Fibroblast of lung (primary cell): ENCODE results near the gene VAV2. TPM values are rescaled to one million over a fixed set of nuclear protein-coding genes. Genes with fewer than 3 reads are reported as not detected.

Source experiments
- DNase-seq, 2 donors: peaks; one replicate each; pipeline versions ENCODE4 v3.0.0 to v3.0.0-alpha.2; 2010; ENCODE audit warnings: low read depth in 2 of 2
- H2AFZ ChIP-seq: 2 replicates; pipeline ENCODE4 v1.5.1; 2012; ENCODE audit warnings: low read length, control low read depth, inconsistent platforms
- H3K27ac ChIP-seq: 2 replicates; pipeline ENCODE4 v1.5.1; 2011; ENCODE audit warnings: low read length, control low read depth; ENCODE audit not compliant: insufficient read depth
- H3K27me3 ChIP-seq: 2 replicates; pipeline ENCODE4 v1.5.1; 2011; ENCODE audit warnings: mild to moderate bottlenecking, low read length; ENCODE audit not compliant: control insufficient read depth, insufficient read depth
- H3K36me3 ChIP-seq: 2 replicates; pipeline ENCODE4 v1.5.1; 2011; ENCODE audit warnings: low read length; ENCODE audit not compliant: control insufficient read depth, insufficient read depth
- H3K4me1 ChIP-seq: 2 replicates; pipeline ENCODE4 v1.5.1; 2011; ENCODE audit warnings: low read length; ENCODE audit not compliant: control insufficient read depth, insufficient read depth; ENCODE audit errors: extremely low read depth
- H3K4me2 ChIP-seq: 2 replicates; pipeline ENCODE4 v1.5.1; 2011; ENCODE audit warnings: low read length, control low read depth; ENCODE audit not compliant: insufficient read depth; ENCODE audit errors: extremely low read depth
- H3K4me3 ChIP-seq, 4 experiments: fragments of 200-600 bp in 1 of 4; sonication (generic) in 1 of 4; replicated peaks in 1 of 4; 2 replicates each; pipeline ENCODE4 v1.5.1; 2011 to 2016; ENCODE audit warnings: low read length in 4 of 4, low read depth in 3 of 4, mild to moderate bottlenecking in 3 of 4, control low read depth in 2 of 4, inconsistent platforms in 1 of 4, mixed read lengths in 1 of 4; ENCODE audit not compliant: insufficient read depth in 1 of 4; ENCODE audit errors: control extremely low read depth in 1 of 4
- H3K79me2 ChIP-seq: 2 replicates; pipeline ENCODE4 v1.5.1; 2012; ENCODE audit warnings: mild to moderate bottlenecking, low read length, inconsistent platforms; ENCODE audit not compliant: control insufficient read depth, insufficient read depth
- H3K9ac ChIP-seq: 2 replicates; pipeline ENCODE4 v1.5.1; 2011; ENCODE audit warnings: mild to moderate bottlenecking, low read length, control low read depth; ENCODE audit not compliant: insufficient read depth
- H3K9me3 ChIP-seq: 2 replicates; pipeline ENCODE4 v1.5.1; 2012; ENCODE audit warnings: low read depth, low read length; ENCODE audit not compliant: control insufficient read depth, insufficient read depth
- H4K20me1 ChIP-seq: 2 replicates; pipeline ENCODE4 v1.5.1; 2011; ENCODE audit warnings: low read length; ENCODE audit not compliant: control insufficient read depth, insufficient read depth; ENCODE audit errors: extremely low read depth
- EZH2 ChIP-seq: IDR thresholded peaks from 2 replicates; pipeline ENCODE4 v1.5.1; 2012; ENCODE audit warnings: low read length, control low read depth, mild to moderate bottlenecking; ENCODE audit errors: missing control alignments
- polyA plus RNA-seq, 2 donors: library from polyadenylated mRNA; depleted of rRNA in 1 of 2; stranded (reverse) in 1 of 2; unstranded in 1 of 2; fragments of >200 nt; gene quantifications; 2 replicates each; pipeline ENCODE4 v1.2.1, GENCODE V29; 2011 to 2012; ENCODE audit warnings: missing spikeins in 1 of 2
- total RNA-seq: library from RNA; depleted of rRNA; stranded (reverse); fragments of >200 nt; gene quantifications from 2 replicates; pipeline ENCODE4 v1.2.1, GENCODE V29; 2014
- TF ChIP-seq, protein P1 (sequence below), 2 donors: IDR thresholded peaks in 1 of 2; conservative IDR thresholded peaks in 1 of 2; 1 replicate in 1 of 2; 2 replicates in 1 of 2; pipeline ENCODE4 v1.5.1; 2011 to 2012; ENCODE audit warnings: low read length in 2 of 2, control low read depth in 1 of 2, inconsistent platforms in 1 of 2, low read depth in 1 of 2, mild to moderate bottlenecking in 1 of 2

Gene VAV2
- total and polyA plus RNA-seq, 2 donors (not counting 1 experiment from before 2014, with no cell fraction given), result 13.7 to 17.7 TPM

DNA sequence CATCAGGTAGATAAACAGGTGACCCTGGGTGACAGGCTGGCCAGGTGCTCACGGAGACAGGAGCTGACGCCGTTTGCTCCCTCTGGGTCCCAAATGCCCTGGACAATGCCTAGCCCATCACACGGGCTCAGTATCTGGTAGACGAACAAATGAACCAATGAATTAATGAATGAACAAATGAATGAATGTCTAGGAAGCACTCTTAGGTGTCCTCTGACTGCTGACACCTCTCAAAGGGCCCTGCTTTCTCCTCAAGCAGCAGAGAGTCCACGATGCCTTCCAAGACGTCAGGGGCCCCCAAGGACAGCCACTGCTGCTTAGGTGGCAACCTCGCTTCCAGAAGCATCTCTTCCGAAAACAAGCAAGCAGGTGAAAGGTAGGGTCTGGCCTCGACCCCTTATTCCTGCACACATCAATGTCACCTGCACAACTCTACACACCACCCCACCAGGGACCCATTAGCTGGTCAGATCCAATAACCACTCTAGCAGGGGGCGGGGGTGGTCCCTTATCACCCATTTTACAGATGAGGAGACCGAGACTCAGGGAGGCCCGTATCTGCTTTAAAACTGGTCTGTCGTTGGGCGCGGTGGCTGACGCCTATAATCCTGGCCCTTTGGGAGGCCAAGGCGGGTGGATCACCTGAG lies 45.2 kb downstream of the VAV2 start:
- TF ChIP-seq, protein P1, sequence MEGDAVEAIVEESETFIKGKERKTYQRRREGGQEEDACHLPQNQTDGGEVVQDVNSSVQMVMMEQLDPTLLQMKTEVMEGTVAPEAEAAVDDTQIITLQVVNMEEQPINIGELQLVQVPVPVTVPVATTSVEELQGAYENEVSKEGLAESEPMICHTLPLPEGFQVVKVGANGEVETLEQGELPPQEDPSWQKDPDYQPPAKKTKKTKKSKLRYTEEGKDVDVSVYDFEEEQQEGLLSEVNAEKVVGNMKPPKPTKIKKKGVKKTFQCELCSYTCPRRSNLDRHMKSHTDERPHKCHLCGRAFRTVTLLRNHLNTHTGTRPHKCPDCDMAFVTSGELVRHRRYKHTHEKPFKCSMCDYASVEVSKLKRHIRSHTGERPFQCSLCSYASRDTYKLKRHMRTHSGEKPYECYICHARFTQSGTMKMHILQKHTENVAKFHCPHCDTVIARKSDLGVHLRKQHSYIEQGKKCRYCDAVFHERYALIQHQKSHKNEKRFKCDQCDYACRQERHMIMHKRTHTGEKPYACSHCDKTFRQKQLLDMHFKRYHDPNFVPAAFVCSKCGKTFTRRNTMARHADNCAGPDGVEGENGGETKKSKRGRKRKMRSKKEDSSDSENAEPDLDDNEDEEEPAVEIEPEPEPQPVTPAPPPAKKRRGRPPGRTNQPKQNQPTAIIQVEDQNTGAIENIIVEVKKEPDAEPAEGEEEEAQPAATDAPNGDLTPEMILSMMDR (conservative IDR thresholded peaks at IDR 0.05 in 1 of 2, IDR thresholded peaks at IDR 0.05 in 1 of 2; ENCODE audit: low read depth in 1 of 2, low read length in 2 of 2), result no peak
- no peak for TF ChIP-seq EZH2
- Histone ChIP-seq H3K9me3 (no peaks in the 10 kb centered on the region), H3K27me3 (no peaks in the 10 kb centered on the region), H3K79me2 (peaks cover 38% of the 10 kb centered on the region), H2AFZ (no peak overlapping the region), H4K20me1 (no peaks in the 10 kb centered on the region), H3K4me1 (peaks cover 13% of the 10 kb centered on the region), H3K4me3 (no peak overlapping the region), H3K4me2 (no peak overlapping the region), H3K36me3 (no peaks in the 10 kb centered on the region), H3K9ac (no peak overlapping the region), H3K27ac (no peak overlapping the region)
- DNase-seq, result no peak

DNA sequence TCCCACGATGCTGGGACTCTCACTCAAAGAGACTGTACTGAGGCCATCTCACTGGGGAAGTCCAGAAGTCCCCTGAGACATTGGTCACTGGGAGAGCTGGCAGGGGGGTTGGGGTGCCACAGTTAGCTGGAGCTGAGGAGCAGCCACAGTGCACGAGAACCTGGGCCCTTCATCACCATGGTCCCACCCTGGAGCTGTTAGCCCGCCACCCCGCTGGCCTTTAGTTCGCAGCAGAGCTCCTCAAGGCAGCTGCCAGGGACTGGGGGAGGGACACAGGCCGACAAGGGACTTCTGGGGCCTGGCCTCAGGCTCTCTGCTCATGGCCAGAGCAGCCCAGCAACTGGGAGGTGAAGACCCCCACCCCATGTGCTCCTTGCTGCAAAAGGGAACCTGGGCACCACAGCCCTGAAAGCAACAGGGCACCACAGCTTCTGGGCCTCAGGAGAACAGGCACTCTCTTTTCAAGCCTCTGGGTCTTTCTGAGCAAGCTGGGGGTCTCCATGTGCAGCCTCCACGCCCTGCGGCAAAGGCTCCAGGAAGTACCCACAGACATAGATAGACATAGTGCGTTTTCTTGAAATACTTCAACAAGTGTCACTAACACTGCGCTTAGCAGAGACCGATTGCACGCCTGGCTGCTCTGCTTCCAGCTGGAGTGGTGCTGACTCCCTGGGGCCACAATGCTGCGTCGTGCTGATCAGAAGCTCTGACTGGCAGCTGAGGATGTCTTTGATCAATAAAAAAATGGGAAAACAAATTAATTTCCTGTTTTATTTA lies 46.0 kb downstream of the VAV2 start:
- no peak overlapping the region for H3K4me2 ChIP-seq
- no peak overlapping the region for H3K27ac ChIP-seq
- no peak overlapping the region for H3K4me3 ChIP-seq
- H3K4me1 ChIP-seq, result peaks cover 7% of the 10 kb centered on the region
- no peaks in the 10 kb centered on the region for H3K9me3 ChIP-seq
- TF ChIP-seq EZH2, result no peak
- TF ChIP-seq, protein P1 (conservative IDR thresholded peaks at IDR 0.05 in 1 of 2, IDR thresholded peaks at IDR 0.05 in 1 of 2; ENCODE audit: low read depth in 1 of 2, low read length in 2 of 2), result no peak
- no peaks in the 10 kb centered on the region for H3K27me3 ChIP-seq
- no peak overlapping the region for H2AFZ ChIP-seq
- H3K9ac ChIP-seq, result no peak overlapping the region
- DNase-seq, result no peak
- no peaks in the 10 kb centered on the region for H3K36me3 ChIP-seq
- H4K20me1 ChIP-seq, result no peaks in the 10 kb centered on the region
- peaks cover 33% of the 10 kb centered on the region for H3K79me2 ChIP-seq

DNA sequence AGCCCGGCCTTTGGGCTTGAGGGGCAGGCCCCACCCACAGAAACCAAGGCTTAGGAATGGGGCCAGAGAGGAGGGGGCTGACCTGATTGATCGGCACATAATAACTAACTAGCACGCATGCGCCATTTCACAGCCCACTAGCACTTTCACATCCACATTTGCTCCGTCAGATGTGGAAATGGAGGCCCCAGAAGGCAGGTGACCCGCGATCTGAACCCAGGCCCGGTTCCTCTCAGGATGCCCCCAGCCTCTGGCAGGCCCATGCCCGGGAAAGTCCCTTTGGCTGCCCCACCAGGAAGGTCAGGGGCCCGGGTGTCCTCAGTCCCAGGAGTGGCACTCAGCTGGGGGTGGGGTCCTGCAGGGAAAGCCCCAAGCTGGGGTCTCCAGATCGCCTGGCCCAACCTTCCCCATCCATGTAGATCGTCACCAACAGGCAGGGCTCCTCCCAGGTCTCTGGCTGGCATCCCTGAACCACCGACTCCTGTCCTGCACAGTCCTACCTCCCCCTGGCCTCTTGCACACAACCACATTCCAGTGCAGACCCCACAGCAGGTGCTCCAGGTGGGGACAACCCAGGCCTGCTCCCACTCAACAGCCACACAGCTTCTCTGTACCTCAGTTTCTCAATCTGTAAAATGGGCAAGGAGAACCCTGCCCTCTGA lies 46.7 kb downstream of the VAV2 start:
- no peaks in the 10 kb centered on the region for H3K27me3 ChIP-seq
- peaks cover 4% of the 10 kb centered on the region for H3K4me1 ChIP-seq
- no peaks in the 10 kb centered on the region for H4K20me1 ChIP-seq
- peaks cover 32% of the 10 kb centered on the region for H3K79me2 ChIP-seq
- DNase-seq, result no peak
- H3K9me3 ChIP-seq, result no peaks in the 10 kb centered on the region
- H3K36me3 ChIP-seq, result no peaks in the 10 kb centered on the region
- H3K9ac ChIP-seq, result no peak overlapping the region
- TF ChIP-seq, protein P1 (conservative IDR thresholded peaks at IDR 0.05 in 1 of 2, IDR thresholded peaks at IDR 0.05 in 1 of 2; ENCODE audit: low read depth in 1 of 2, low read length in 2 of 2), result no peak
- no peak for TF ChIP-seq EZH2
- no peak overlapping the region for H2AFZ ChIP-seq
- no peak overlapping the region for H3K4me3 ChIP-seq
- no peak overlapping the region for H3K4me2 ChIP-seq
- H3K27ac ChIP-seq, result no peak overlapping the region
